DND-41 (cell line): ENCODE measurements around the gene OSBPL1A.
A peak's percentile ranks its signal among the peaks of the same experiment; 100 is the strongest.

Experiments used
- ATAC-seq: fragments of 200-7000 bp; cut with Tn5 transposase; 3 replicates; pipeline ENCODE4 v1.9.1; 2021; ENCODE audit warnings: low read depth; ENCODE audit not compliant: insufficient read depth
- DNase-seq: peaks from one replicate; pipeline ENCODE4 v3.0.0-alpha.2; 2020
- H2AFZ ChIP-seq: 2 replicates; pipeline ENCODE4 v1.6.0; 2012; ENCODE audit warnings: low read depth, low read length
- H3K27ac ChIP-seq: 2 replicates; pipeline ENCODE4 v1.5.1; 2012; ENCODE audit warnings: low read length, inconsistent platforms
- H3K27me3 ChIP-seq: fragments of 200-600 bp; sonication (generic); 2 replicates; pipeline ENCODE4 v1.6.0; 2012; ENCODE audit warnings: low read length, mild to moderate bottlenecking, inconsistent platforms; ENCODE audit not compliant: insufficient read depth, poor library complexity
- H3K36me3 ChIP-seq: 2 replicates; pipeline ENCODE4 v1.5.1; 2012; ENCODE audit warnings: low read length, inconsistent platforms; ENCODE audit not compliant: insufficient read depth
- H3K4me1 ChIP-seq: 2 replicates; pipeline ENCODE4 v1.5.1; 2012; ENCODE audit warnings: mild to moderate bottlenecking, low read length; ENCODE audit not compliant: insufficient read depth
- H3K4me2 ChIP-seq: 2 replicates; pipeline ENCODE4 v1.6.0; 2012; ENCODE audit warnings: mild to moderate bottlenecking, moderate library complexity, low read length, inconsistent platforms; ENCODE audit not compliant: insufficient read depth
- H3K4me3 ChIP-seq, 2 experiments: fragments of 200-600 bp in 1 of 2; shearing (Covaris generic) in 1 of 2; 2 replicates each; pipeline ENCODE4 v1.5.1; 2012 to 2016; ENCODE audit warnings: inconsistent platforms in 2 of 2, low read length in 2 of 2, mild to moderate bottlenecking in 2 of 2, low read depth in 1 of 2, moderate library complexity in 1 of 2
- H3K79me2 ChIP-seq: 2 replicates; pipeline ENCODE4 v1.6.0; 2012; ENCODE audit warnings: low read length, inconsistent platforms; ENCODE audit not compliant: insufficient read depth
- H3K9ac ChIP-seq: 2 replicates; pipeline ENCODE4 v1.6.0; 2012; ENCODE audit warnings: low read depth, mild to moderate bottlenecking, inconsistent platforms, low read length, moderate library complexity
- H3K9me3 ChIP-seq: 2 replicates; pipeline ENCODE4 v1.5.1; 2012; ENCODE audit warnings: low read length, moderate library complexity, mild to moderate bottlenecking, inconsistent platforms; ENCODE audit not compliant: insufficient read depth, severe bottlenecking
- H4K20me1 ChIP-seq: 2 replicates; pipeline ENCODE4 v1.6.0; 2012; ENCODE audit warnings: low read length; ENCODE audit not compliant: insufficient read depth
- CTCF ChIP-seq: IDR thresholded peaks from 2 replicates; pipeline ENCODE4 v1.5.1; 2012; ENCODE audit warnings: borderline replicate concordance, low read length, moderate library complexity, mild to moderate bottlenecking; ENCODE audit not compliant: poor library complexity, severe bottlenecking; ENCODE audit errors: extremely low read depth
- EZH2 ChIP-seq: IDR thresholded peaks from 3 replicates; pipeline ENCODE4 v1.6.1; 2012; ENCODE audit warnings: borderline replicate concordance, low read depth, mild to moderate bottlenecking, moderate library complexity, low read length, inconsistent platforms; ENCODE audit not compliant: severe bottlenecking

The OSBPL1A gene

GRCh38 chr18:24142376-24142775, 255.2 kb downstream of the OSBPL1A start:
- TF ChIP-seq CTCF (no peak), EZH2 (no peak)
- no peaks in the 10 kb centered on the region for H3K4me1 ChIP-seq
- H4K20me1 ChIP-seq = no peaks in the 10 kb centered on the region
- H3K79me2 ChIP-seq = no peaks in the 10 kb centered on the region
- H3K27me3 ChIP-seq = no peaks in the 10 kb centered on the region
- no peaks in the 10 kb centered on the region for H3K9me3 ChIP-seq
- H3K36me3 ChIP-seq = no peaks in the 10 kb centered on the region
- no peak overlapping the region for H3K9ac ChIP-seq
- no peak overlapping the region for H3K4me2 ChIP-seq
- no peak for DNase-seq
- no peak overlapping the region for H3K27ac ChIP-seq
- no peak overlapping the region for H3K4me3 ChIP-seq
- no peak overlapping the region for H2AFZ ChIP-seq
- ATAC-seq = no peak

- no peaks in the 10 kb centered on the region for H3K27me3 ChIP-seq
Measured at GRCh38 chr18:24140697-24141096, 256.9 kb downstream of the OSBPL1A start.

GRCh38 chr18:24138789-24139616, 258.6 kb downstream of the OSBPL1A start, which contains the start of gene CABYR:
CABYR (plus strand) TSS chr18:24139062; CDS start chr18:24143115, 4,053 bp downstream.
- no peaks in the 10 kb centered on the region for H3K79me2 ChIP-seq

More at GRCh38 chr18:24140697-24141096, 256.9 kb downstream of the OSBPL1A start:
- Histone ChIP-seq H3K4me1 (no peaks in the 10 kb centered on the region), H3K9me3 (no peaks in the 10 kb centered on the region), H3K36me3 (no peaks in the 10 kb centered on the region), H3K4me3 (no peak overlapping the region), H3K9ac (no peak overlapping the region), H4K20me1 (no peaks in the 10 kb centered on the region), H3K27ac (no peak overlapping the region), H2AFZ (no peak overlapping the region), H3K4me2 (no peak overlapping the region), H3K79me2 (no peaks in the 10 kb centered on the region)
- no peak for DNase-seq
- no peak for ATAC-seq
- no peak for TF ChIP-seq CTCF
- TF ChIP-seq EZH2 = no peak

More at GRCh38 chr18:24138789-24139616, 258.6 kb downstream of the OSBPL1A start, which contains the start of gene CABYR:
- Histone ChIP-seq H3K9ac (no peak within 1 kb of the TSS), H3K4me1 (no peaks in the 10 kb centered on the region), H3K27ac (no peak within 1 kb of the TSS), H3K27me3 (no peaks in the 10 kb centered on the region), H3K4me3 (no peak within 1 kb of the TSS), H2AFZ (no peak within 1 kb of the TSS), H3K9me3 (no peaks in the 10 kb centered on the region), H4K20me1 (no peaks in the 10 kb centered on the region), H3K4me2 (no peak within 1 kb of the TSS), H3K36me3 (no peaks in the 10 kb centered on the region)
- TF ChIP-seq CTCF (no peak), EZH2 (no peak)
- DNase-seq (no peak), ATAC-seq (peak; percentile 43)
